MM.1S (cell line): ENCODE measurements around the gene TCEAL1.

Source experiments
- DNase-seq: peaks from one replicate; pipeline ENCODE4 v3.0.0-alpha.2; 2015
- H2AFZ ChIP-seq: fragments of 300-600 bp; sonication (generic); 2 replicates; pipeline ENCODE4 v1.6.0; 2016; ENCODE audit warnings: antibody characterized with exemption, low read length
- H3F3A ChIP-seq: fragments of 300-600 bp; sonication (generic); 2 replicates; pipeline ENCODE4 v1.6.1; 2016; ENCODE audit warnings: mild to moderate bottlenecking, antibody characterized with exemption, low read length, moderate library complexity, mixed read lengths; ENCODE audit not compliant: insufficient read depth
- H3K27ac ChIP-seq: fragments of 300-600 bp; sonication (generic); 2 replicates; pipeline ENCODE4 v1.5.1; 2016; ENCODE audit warnings: mild to moderate bottlenecking, low read length
- H3K27me3 ChIP-seq: fragments of 300-600 bp; sonication (generic); replicated peaks from 2 replicates; pipeline ENCODE4 v1.6.0; 2016; ENCODE audit warnings: low read length; ENCODE audit not compliant: insufficient read depth
- H3K36me3 ChIP-seq: fragments of 300-600 bp; sonication (generic); replicated peaks from 2 replicates; pipeline ENCODE4 v1.6.1; 2016; ENCODE audit warnings: mild to moderate bottlenecking, low read length, mixed read lengths; ENCODE audit not compliant: insufficient read depth
- H3K4me1 ChIP-seq: fragments of 300-600 bp; sonication (generic); 2 replicates; pipeline ENCODE4 v1.6.1; 2016; ENCODE audit warnings: low read length, mixed read lengths
- H3K4me2 ChIP-seq: fragments of 300-600 bp; sonication (generic); 2 replicates; pipeline ENCODE4 v1.6.0; 2016; ENCODE audit warnings: low read depth, low read length
- H3K4me3 ChIP-seq: fragments of 300-600 bp; sonication (generic); 2 replicates; pipeline ENCODE4 v1.5.1; 2016; ENCODE audit warnings: low read length, mixed read lengths
- H3K79me2 ChIP-seq: fragments of 300-600 bp; sonication (generic); 2 replicates; pipeline ENCODE4 v1.6.1; 2016; ENCODE audit warnings: mixed run types, low read length, mixed read lengths
- H3K9ac ChIP-seq: fragments of 300-600 bp; sonication (generic); 2 replicates; pipeline ENCODE4 v1.6.1; 2016; ENCODE audit warnings: low read length, mixed read lengths
- H3K9me2 ChIP-seq: fragments of 300-600 bp; sonication (generic); replicated peaks from 2 replicates; pipeline ENCODE4 v1.6.1; 2016; ENCODE audit warnings: mild to moderate bottlenecking, low read length, mixed read lengths; ENCODE audit not compliant: insufficient read depth
- H3K9me3 ChIP-seq: fragments of 300-600 bp; sonication (generic); replicated peaks from 2 replicates; pipeline ENCODE4 v1.6.1; 2016; ENCODE audit warnings: mild to moderate bottlenecking, low read length, mixed read lengths; ENCODE audit not compliant: insufficient read depth
- H4K20me1 ChIP-seq: fragments of 300-600 bp; sonication (generic); 2 replicates; pipeline ENCODE4 v1.6.1; 2016; ENCODE audit warnings: mild to moderate bottlenecking, low read length, moderate library complexity, mixed read lengths; ENCODE audit not compliant: insufficient read depth
- CTCF ChIP-seq: fragments of 300-600 bp; sonication (generic); IDR thresholded peaks from 2 replicates; pipeline ENCODE4 v1.5.1; 2016; ENCODE audit warnings: antibody characterized with exemption, low read length, mixed read lengths
- EZH2 ChIP-seq: fragments of 300-600 bp; sonication (generic); optimal IDR thresholded peaks from 2 replicates; pipeline ENCODE3; 2017; ENCODE audit warnings: low read depth, mild to moderate bottlenecking, antibody characterized with exemption, low read length, mixed read lengths
- EZH2phosphoT487 ChIP-seq: fragments of 300-600 bp; sonication (generic); IDR thresholded peaks from 2 replicates; pipeline ENCODE4 v1.6.1; 2018; ENCODE audit warnings: antibody characterized with exemption, low read length

TCEAL1 gene

GRCh38 chrX:103629318-103630170 lies 769 bp downstream of the TCEAL1 start:
- H3K4me3 ChIP-seq, result peak overlapping the region; percentile 83
- no peak for DNase-seq
- H2AFZ ChIP-seq, result peak overlapping the region; percentile 77

GRCh38 chrX:103630171-103630511 lies 1.4 kb downstream of the TCEAL1 start:
- no peak for DNase-seq
- Histone ChIP-seq H3K9me2 (no peaks in the 10 kb centered on the region), H3K9ac (no peak overlapping the region; the same call in 1 of the 2 replicates), H3K9me3 (no peaks in the 10 kb centered on the region), H3K4me2 (peak overlapping the region; percentile 68; the same call in 1 of the 2 replicates), H3F3A (no peaks in the 10 kb centered on the region), H3K4me3 (peak overlapping the region; percentile 83), H4K20me1 (no peaks in the 10 kb centered on the region), H3K27ac (peak overlapping the region; percentile 73; the same call in 1 of the 2 replicates), H3K4me1 (0 out of 2 replicates have a peak, but pooled peaks cover 3% of the 10 kb centered on the region), H3K79me2 (no peaks in the 10 kb centered on the region), H2AFZ (peak overlapping the region; percentile 77), H3K27me3 (no peaks in the 10 kb centered on the region), H3K36me3 (no peaks in the 10 kb centered on the region)
- TF ChIP-seq CTCF, result no peak

More at GRCh38 chrX:103629318-103630170, 769 bp downstream of the TCEAL1 start:
- no peaks in the 10 kb centered on the region for H3K79me2 ChIP-seq
- TF ChIP-seq EZH2phosphoT487, result no peak
- peak; percentile 34 for TF ChIP-seq CTCF
- TF ChIP-seq EZH2, result no peak
- H3K4me1 ChIP-seq, result 0 out of 2 replicates have a peak, but pooled peaks cover 4% of the 10 kb centered on the region
- H3K9me2 ChIP-seq, result no peaks in the 10 kb centered on the region
- peak overlapping the region; percentile 73; the same call in 1 of the 2 replicates for H3K27ac ChIP-seq
- H3K9me3 ChIP-seq, result no peaks in the 10 kb centered on the region
- H3F3A ChIP-seq, result no peaks in the 10 kb centered on the region
- peak overlapping the region; percentile 68 for H3K4me2 ChIP-seq
- no peaks in the 10 kb centered on the region for H3K27me3 ChIP-seq
- peak overlapping the region; percentile 82 for H3K9ac ChIP-seq
- H4K20me1 ChIP-seq, result no peaks in the 10 kb centered on the region
- H3K36me3 ChIP-seq, result no peaks in the 10 kb centered on the region

- no peaks in the 10 kb centered on the region for H3K4me1 ChIP-seq
- H3F3A ChIP-seq, result no peaks in the 10 kb centered on the region
- H3K9me2 ChIP-seq, result no peaks in the 10 kb centered on the region
- no peak for DNase-seq
- no peaks in the 10 kb centered on the region for H3K27me3 ChIP-seq
- no peak overlapping the region for H3K4me3 ChIP-seq
- no peaks in the 10 kb centered on the region for H3K9me3 ChIP-seq
- no peaks in the 10 kb centered on the region for H4K20me1 ChIP-seq
- no peaks in the 10 kb centered on the region for H3K79me2 ChIP-seq
- H3K9ac ChIP-seq, result no peak overlapping the region
- H3K36me3 ChIP-seq, result no peaks in the 10 kb centered on the region
- no peak overlapping the region for H3K4me2 ChIP-seq
- TF ChIP-seq CTCF, result no peak
- TF ChIP-seq EZH2, result no peak
- no peak for TF ChIP-seq EZH2phosphoT487
- H2AFZ ChIP-seq, result no peak overlapping the region
- no peak overlapping the region for H3K27ac ChIP-seq
Observed at GRCh38 chrX:103631145-103631544, 2.4 kb downstream of the TCEAL1 start.
